Vagina (tissue), 2 donors: ENCODE measurements around the gene KIF21B.

ENCODE experiments used
- POLR2A ChIP-seq, 2 donors: fragments of 450-650 bp; IDR thresholded peaks; one replicate each; pipeline ENCODE4 v1.6.1; 2017; ENCODE audit warnings: antibody characterized with exemption in 2 of 2, mild to moderate bottlenecking in 2 of 2, moderate library complexity in 2 of 2
- POLR2AphosphoS5 ChIP-seq, 2 donors: sonication (generic); formaldehyde crosslinking; IDR thresholded peaks; one replicate each; pipeline ENCODE4 v1.9.0; 2017; ENCODE audit warnings: antibody characterized with exemption in 2 of 2, mild to moderate bottlenecking in 2 of 2, low read depth in 1 of 2; ENCODE audit not compliant: insufficient read depth in 1 of 2
- TF ChIP-seq, protein P1 (sequence below), 3 experiments: fragments of 450-650 bp in 2 of 3; fragments of 200-600 bp in 1 of 3; sonication (generic) in 1 of 3; IDR thresholded peaks; one replicate each; pipeline ENCODE4 v1.5.1; 2017 to 2019; ENCODE audit warnings: antibody characterized with exemption in 3 of 3, mild to moderate bottlenecking in 2 of 3, moderate library complexity in 2 of 3

DNA sequence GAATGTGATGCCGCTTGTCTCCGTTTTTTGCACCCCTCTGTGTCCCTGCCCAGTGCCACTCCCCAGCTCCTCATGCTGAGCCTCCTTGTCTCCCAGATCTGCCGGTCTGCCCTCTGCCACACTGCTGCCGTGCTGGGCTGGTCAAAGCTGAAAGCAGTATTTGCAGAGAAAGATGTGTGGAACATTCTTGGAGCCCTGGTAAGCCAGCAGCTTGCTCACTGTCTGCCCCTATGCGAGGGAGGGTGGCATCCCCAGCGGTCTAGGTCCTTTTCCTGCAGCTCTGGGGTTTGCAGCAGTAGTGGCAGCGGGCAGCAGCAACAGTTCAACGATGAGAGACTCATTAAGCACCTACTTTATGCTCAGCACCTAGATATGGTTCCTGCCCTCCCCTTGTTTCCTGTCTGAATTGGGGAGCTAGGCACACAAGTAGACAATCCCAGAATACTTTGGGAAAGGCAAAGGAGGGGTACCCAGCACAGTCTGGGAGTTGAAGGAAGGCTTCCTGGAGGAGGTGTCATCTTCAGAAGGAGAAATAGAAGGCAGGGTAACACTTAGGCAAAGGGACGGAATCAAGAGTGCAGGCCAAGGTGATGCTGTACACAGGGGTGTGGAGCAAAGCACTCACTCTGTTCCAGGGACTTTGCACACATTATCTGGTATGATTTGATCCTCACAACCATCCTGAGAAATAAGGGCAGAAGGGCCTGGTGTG is 63.1 kb downstream of the KIF21B start:
- TF ChIP-seq, protein P1, sequence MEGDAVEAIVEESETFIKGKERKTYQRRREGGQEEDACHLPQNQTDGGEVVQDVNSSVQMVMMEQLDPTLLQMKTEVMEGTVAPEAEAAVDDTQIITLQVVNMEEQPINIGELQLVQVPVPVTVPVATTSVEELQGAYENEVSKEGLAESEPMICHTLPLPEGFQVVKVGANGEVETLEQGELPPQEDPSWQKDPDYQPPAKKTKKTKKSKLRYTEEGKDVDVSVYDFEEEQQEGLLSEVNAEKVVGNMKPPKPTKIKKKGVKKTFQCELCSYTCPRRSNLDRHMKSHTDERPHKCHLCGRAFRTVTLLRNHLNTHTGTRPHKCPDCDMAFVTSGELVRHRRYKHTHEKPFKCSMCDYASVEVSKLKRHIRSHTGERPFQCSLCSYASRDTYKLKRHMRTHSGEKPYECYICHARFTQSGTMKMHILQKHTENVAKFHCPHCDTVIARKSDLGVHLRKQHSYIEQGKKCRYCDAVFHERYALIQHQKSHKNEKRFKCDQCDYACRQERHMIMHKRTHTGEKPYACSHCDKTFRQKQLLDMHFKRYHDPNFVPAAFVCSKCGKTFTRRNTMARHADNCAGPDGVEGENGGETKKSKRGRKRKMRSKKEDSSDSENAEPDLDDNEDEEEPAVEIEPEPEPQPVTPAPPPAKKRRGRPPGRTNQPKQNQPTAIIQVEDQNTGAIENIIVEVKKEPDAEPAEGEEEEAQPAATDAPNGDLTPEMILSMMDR (IDR thresholded peaks at IDR 0.05), result no peak
- TF ChIP-seq POLR2AphosphoS5 (IDR thresholded peaks at IDR 0.05; ENCODE audit: insufficient read depth in 1 of 2, low read depth in 1 of 2), result no peak
- no peak for TF ChIP-seq POLR2A (IDR thresholded peaks at IDR 0.05)
